Activated T-cell treated with anti-CD3 and anti-CD28 coated beads, Interleukin-2, amount 50 U/mL, for 4 hours (primary cell): ENCODE results near the gene SCYL1. TPM values are rescaled to one million over a fixed set of nuclear protein-coding genes. Genes with fewer than 3 reads are reported as not detected.
"Not testable (repeated sequence)": the region's sequence is repeated elsewhere in the genome, so short reads cannot be mapped to it uniquely, and the experiment has no call there.

ENCODE experiments used
- ATAC-seq, 2 donors: fragments of 200-7000 bp; cut with Tn5 transposase; one replicate each; pipeline ENCODE4 v1.10.0; 2021
- DNase-seq: peaks from one replicate; pipeline ENCODE4 v3.0.0-alpha.2; 2020
- H3K27me3 Mint-ChIP-seq: one replicate; pipeline ENCODE4 v1.8.0; 2021; ENCODE audit warnings: low read depth, mixed read lengths
- H3K36me3 Mint-ChIP-seq: one replicate; pipeline ENCODE4 v1.8.0; 2022; ENCODE audit warnings: mixed read lengths; ENCODE audit not compliant: insufficient read depth
- H3K4me1 Mint-ChIP-seq: one replicate; pipeline ENCODE4 v1.8.0; 2021; ENCODE audit warnings: low read depth, mixed read lengths
- H3K4me3 Mint-ChIP-seq: one replicate; pipeline ENCODE4 v1.8.0; 2021; ENCODE audit warnings: mild to moderate bottlenecking, moderate library complexity, mixed read lengths
- H3K9me3 Mint-ChIP-seq: one replicate; pipeline ENCODE4 v1.8.0; 2021; ENCODE audit warnings: mixed read lengths
- total RNA-seq, 3 donors: library from RNA; stranded (reverse); gene quantifications; one replicate each; pipeline ENCODE4 v1.2.1, GENCODE V29; 2021

The SCYL1 gene
- total RNA-seq, 3 donors from 2014 or later: 87.6 to 94.6 (median 94.3) TPM

- H3K4me1 Mint-ChIP-seq: peaks cover 30% of the 10 kb centered on the region
- no peak overlapping the region for H3K4me3 Mint-ChIP-seq
- no peaks in the 10 kb centered on the region for H3K27me3 Mint-ChIP-seq
- H3K9me3 Mint-ChIP-seq: no peaks in the 10 kb centered on the region
- DNase-seq (no peak), ATAC-seq (no peak)
- peaks cover 19% of the 10 kb centered on the region for H3K36me3 Mint-ChIP-seq
These were observed 24.3 kb upstream of the SCYL1 start for GRCh38 chr11:65500387-65501185.

- ATAC-seq: no peak
- Mint-ChIP-seq H3K4me1 (peaks cover 31% of the 10 kb centered on the region), H3K9me3 (no peaks in the 10 kb centered on the region), H3K27me3 (no peaks in the 10 kb centered on the region), H3K4me3 (no peak overlapping the region), H3K36me3 (peaks cover 24% of the 10 kb centered on the region)
- no peak for DNase-seq
These were observed 23.8 kb upstream of the SCYL1 start for GRCh38 chr11:65501186-65501471.

GRCh38 chr11:65501472-65502273 is 23.2 kb upstream of the SCYL1 start:
- DNase-seq: no peak
- Mint-ChIP-seq H3K4me1 (peaks cover 31% of the 10 kb centered on the region), H3K27me3 (no peaks in the 10 kb centered on the region), H3K9me3 (no peaks in the 10 kb centered on the region), H3K4me3 (no peak overlapping the region), H3K36me3 (peaks cover 30% of the 10 kb centered on the region)
- ATAC-seq: no peak

- no peaks in the 10 kb centered on the region for H3K27me3 Mint-ChIP-seq
- peaks cover 33% of the 10 kb centered on the region for H3K36me3 Mint-ChIP-seq
- DNase-seq: no peak
- no peak overlapping the region for H3K4me3 Mint-ChIP-seq
- no peak for ATAC-seq
- H3K9me3 Mint-ChIP-seq: no peaks in the 10 kb centered on the region
- peaks cover 31% of the 10 kb centered on the region for H3K4me1 Mint-ChIP-seq
These were observed 22.7 kb upstream of the SCYL1 start for GRCh38 chr11:65502274-65502554.

GRCh38 chr11:65502555-65503367 is 22.1 kb upstream of the SCYL1 start:
- H3K36me3 Mint-ChIP-seq: peaks cover 33% of the 10 kb centered on the region
- H3K4me3 Mint-ChIP-seq: no peak overlapping the region
- H3K27me3 Mint-ChIP-seq: no peaks in the 10 kb centered on the region
- H3K9me3 Mint-ChIP-seq: no peaks in the 10 kb centered on the region
- ATAC-seq: no peak
- peaks cover 36% of the 10 kb centered on the region for H3K4me1 Mint-ChIP-seq
- DNase-seq: no peak

GRCh38 chr11:65503368-65503948 is 21.4 kb upstream of the SCYL1 start:
- ATAC-seq (no peak), DNase-seq (no peak)
- H3K4me3 Mint-ChIP-seq: no peak overlapping the region
- no peaks in the 10 kb centered on the region for H3K27me3 Mint-ChIP-seq
- H3K4me1 Mint-ChIP-seq: peaks cover 38% of the 10 kb centered on the region
- H3K9me3 Mint-ChIP-seq: no peaks in the 10 kb centered on the region
- H3K36me3 Mint-ChIP-seq: peaks cover 33% of the 10 kb centered on the region

- peaks cover 38% of the 10 kb centered on the region for H3K4me1 Mint-ChIP-seq
- no peak for ATAC-seq
- no peaks in the 10 kb centered on the region for H3K9me3 Mint-ChIP-seq
- no peak overlapping the region for H3K4me3 Mint-ChIP-seq
- peaks cover 33% of the 10 kb centered on the region for H3K36me3 Mint-ChIP-seq
- no peak for DNase-seq
- H3K27me3 Mint-ChIP-seq: no peaks in the 10 kb centered on the region
These were observed 20.8 kb upstream of the SCYL1 start for GRCh38 chr11:65503949-65504673.

- ATAC-seq (no peak), DNase-seq (no peak)
- Mint-ChIP-seq H3K27me3 (no peaks in the 10 kb centered on the region), H3K36me3 (peaks cover 33% of the 10 kb centered on the region), H3K4me1 (peaks cover 39% of the 10 kb centered on the region), H3K4me3 (no peak overlapping the region), H3K9me3 (no peaks in the 10 kb centered on the region)
These were observed 20.0 kb upstream of the SCYL1 start for GRCh38 chr11:65504674-65505465.

GRCh38 chr11:65505466-65506289 is 19.2 kb upstream of the SCYL1 start:
- DNase-seq (no peak), ATAC-seq (no peak)
- peaks cover 43% of the 10 kb centered on the region for H3K4me1 Mint-ChIP-seq
- no peaks in the 10 kb centered on the region for H3K27me3 Mint-ChIP-seq
- H3K36me3 Mint-ChIP-seq: peaks cover 33% of the 10 kb centered on the region
- H3K9me3 Mint-ChIP-seq: no peaks in the 10 kb centered on the region
- no peak overlapping the region for H3K4me3 Mint-ChIP-seq

- peak in 1 of 2 donors; percentile 1 for ATAC-seq
- Mint-ChIP-seq H3K36me3 (peaks cover 33% of the 10 kb centered on the region), H3K27me3 (no peaks in the 10 kb centered on the region), H3K4me1 (peaks cover 44% of the 10 kb centered on the region), H3K9me3 (no peaks in the 10 kb centered on the region), H3K4me3 (no peak overlapping the region)
- DNase-seq: no peak
These were observed 18.6 kb upstream of the SCYL1 start for GRCh38 chr11:65506290-65506771.

- no peak for DNase-seq
- Mint-ChIP-seq H3K4me1 (peaks cover 44% of the 10 kb centered on the region), H3K27me3 (no peaks in the 10 kb centered on the region), H3K9me3 (no peaks in the 10 kb centered on the region), H3K36me3 (peaks cover 33% of the 10 kb centered on the region), H3K4me3 (no peak overlapping the region)
- ATAC-seq: peak; percentile 32 to 39
These were observed 17.9 kb upstream of the SCYL1 start for GRCh38 chr11:65506772-65507505.

GRCh38 chr11:65512311-65512710 is 12.6 kb upstream of the SCYL1 start:
- peaks cover 20% of the 10 kb centered on the region for H3K4me1 Mint-ChIP-seq
- not testable (repeated sequence) for DNase-seq, ATAC-seq, H3K36me3 Mint-ChIP-seq, H3K27me3 Mint-ChIP-seq, H3K4me3 Mint-ChIP-seq, H3K9me3 Mint-ChIP-seq
